ENCODE results near the gene MALT1.

Gene MALT1

DNA sequence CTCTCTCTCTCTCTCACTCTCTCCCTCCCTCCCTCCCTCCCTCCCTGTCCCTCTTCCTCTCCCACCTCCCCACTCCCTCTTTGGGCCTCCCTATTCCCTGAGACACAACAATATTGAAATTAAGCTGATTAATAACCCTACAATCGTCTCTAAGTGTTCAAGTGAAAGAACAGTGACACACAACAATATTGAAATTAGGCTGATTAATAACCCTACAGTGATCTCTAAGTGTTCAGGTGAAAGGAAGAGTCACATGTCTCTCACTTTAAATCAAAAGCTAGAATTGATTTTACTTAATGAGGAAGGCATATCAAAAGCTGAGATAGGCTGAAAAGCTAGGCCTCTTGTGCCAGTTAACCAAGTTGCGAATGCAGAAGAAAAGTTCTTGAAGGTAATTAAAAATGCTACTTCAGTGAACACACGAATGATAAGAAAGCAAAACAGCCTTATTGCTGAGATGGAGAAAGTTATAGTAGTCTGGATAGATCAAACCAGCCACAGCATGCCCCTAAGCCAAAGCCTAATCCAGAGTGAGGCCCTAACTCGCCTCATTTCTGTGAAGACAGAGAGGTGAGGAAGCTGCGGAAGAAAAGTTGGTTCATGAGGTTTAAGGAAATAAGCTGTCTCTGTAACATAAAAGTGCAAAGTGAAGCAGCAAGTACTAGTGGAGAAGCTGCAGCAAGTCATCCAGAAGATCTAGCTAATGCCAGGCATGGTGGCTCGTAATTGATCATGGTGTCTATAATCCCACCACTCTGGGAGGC is 21.3 kb downstream of the MALT1 start:
- DNase-seq = no peak

GRCh38 chr18:58694221-58694620 is 23.0 kb downstream of the MALT1 start:
- DNase-seq = no peak

GRCh38 chr18:58694720-58695468 is 23.6 kb downstream of the MALT1 start:
- DNase-seq = no peak

DNA sequence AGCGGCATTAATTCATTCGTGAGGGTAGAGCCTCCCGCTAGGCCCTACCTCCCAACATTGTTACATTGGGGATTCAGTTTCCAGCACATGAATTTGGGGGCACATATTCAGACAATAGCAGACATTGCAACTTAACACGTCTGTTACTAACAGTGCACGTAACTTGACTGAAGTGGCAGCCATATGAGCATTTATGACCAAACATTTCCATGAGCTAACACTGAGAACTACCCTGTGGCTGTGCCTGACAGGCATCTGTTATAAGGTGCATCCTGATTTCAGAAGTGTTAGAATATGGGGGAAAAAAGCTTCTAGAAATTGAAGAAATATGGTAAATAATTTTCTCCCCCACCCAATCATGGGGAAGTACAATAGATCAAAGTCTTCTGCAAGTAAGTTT is 24.5 kb downstream of the MALT1 start:
- DNase-seq = no peak

DNA sequence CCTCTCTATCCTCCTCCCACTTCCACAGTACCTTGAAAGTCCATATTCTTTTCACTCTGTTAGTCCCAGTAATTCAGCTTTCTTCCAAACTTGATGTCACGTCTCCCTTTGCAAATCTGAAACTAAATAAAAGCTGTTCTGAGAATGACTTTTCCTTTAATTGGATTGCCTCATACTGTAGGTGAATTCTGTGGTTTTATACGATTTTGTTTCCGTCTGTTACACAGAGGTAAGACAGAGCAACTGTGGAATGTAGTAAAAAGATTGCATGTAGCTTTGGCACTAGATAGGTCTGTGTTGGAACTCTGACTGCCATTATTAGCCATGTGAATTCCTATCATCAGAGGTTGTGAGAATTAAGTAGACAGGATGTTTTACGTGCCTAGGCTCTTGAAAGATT is 25.9 kb downstream of the MALT1 start:
- DNase-seq = no peak

DNA sequence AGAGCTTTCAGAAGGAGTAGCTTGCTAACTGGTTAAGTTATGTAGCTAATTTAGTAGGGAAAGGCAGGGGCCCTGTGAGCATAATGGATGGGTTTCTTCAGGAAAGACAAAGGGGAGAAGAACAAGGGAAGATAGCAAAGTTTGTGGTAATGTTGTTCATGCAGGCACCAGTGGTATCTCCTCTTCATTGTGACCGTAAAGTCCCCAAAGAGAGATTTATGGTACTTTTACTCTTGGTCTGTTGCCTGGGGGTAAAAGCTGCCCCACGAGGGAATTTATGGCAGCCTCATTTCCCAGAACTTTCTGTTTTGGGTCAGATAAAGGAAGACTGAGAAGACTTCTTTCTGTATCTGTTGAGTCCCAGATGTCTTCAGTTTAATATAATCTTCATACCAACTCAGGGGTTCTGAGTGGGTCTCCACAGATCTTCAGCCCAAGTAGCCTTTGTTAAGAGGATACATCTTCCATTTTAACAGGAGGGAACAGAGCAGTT is 27.5 kb downstream of the MALT1 start:
- no peak for DNase-seq

GRCh38 chr18:58699551-58699950 is 28.3 kb downstream of the MALT1 start:
- no peak for DNase-seq

GRCh38 chr18:58700209-58700608 is 28.9 kb downstream of the MALT1 start:
- DNase-seq = no peak

DNA sequence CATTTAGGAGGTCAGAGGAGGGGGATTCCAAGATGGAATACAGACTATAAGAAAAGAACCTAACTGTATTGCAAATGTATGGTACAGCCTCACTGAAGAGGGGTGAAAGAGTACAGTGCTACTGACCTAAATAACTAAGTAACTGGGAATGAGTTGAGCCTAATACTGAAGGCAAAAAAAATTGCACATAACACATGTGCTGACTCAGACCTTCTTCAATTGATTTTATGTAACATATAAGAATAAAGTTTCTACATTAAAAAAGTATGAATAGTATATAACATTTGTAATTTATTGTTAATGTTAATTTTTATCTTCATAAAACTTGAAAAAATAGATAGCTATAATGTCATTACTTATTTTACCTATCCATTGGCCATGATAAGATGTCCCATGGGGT is 41.7 kb downstream of the MALT1 start:
- DNase-seq = no peak

GRCh38 chr18:58714259-58714658 is 43.0 kb downstream of the MALT1 start:
- DNase-seq = no peak

GRCh38 chr18:58714821-58715220 is 43.6 kb downstream of the MALT1 start:
- no peak for DNase-seq

DNA sequence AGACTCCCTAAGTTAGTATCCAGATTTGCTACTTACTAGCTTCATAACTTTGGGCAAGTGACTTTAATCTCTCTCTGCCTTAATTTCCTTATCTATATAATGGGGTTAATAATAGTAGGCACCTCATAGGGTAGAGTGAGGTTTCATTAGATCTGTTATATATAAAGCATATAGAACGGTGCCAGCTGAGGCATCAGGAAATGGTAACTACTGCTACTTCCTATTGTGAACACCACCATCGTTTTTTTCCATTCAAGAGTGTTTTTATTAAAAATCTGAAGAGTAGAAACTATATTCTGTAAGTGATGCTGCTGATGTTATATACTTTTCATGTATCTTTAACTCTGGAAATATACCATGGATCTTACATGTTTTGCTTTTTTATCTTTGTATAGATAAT is 44.3 kb downstream of the MALT1 start:
- no peak for DNase-seq

DNA sequence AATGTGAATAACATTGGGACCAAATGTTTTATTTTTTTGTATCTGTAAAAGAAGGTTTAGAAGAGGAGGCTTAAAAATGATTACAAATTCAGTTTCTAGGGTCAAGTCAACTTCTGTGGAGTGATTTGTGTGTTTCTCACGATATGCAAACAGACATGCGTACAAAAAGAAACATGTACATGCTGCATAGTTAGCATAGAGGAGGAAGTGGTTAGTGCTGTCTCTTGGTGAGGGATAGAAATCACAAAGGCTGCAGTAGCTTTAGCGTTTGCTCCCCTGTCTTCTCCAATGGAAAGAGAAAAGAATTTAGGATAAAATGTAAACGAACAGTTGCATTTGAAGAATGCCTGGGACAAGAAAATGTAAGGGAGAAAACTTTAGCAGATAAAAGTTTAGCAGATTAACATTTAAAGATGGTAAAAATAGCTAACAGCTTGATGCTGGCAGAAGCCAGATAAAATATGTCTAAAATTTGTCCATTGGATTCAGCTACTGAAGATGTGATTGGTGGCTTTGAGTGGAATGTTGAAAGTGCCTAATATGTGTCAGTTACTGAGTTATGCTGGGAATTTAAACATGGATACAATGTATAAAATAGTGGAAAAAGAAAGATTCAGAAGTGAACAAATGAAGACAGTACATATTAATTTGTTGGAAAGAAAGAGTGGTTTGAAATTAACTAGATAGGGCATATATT is 44.9 kb downstream of the MALT1 start:
- DNase-seq = no peak

DNA sequence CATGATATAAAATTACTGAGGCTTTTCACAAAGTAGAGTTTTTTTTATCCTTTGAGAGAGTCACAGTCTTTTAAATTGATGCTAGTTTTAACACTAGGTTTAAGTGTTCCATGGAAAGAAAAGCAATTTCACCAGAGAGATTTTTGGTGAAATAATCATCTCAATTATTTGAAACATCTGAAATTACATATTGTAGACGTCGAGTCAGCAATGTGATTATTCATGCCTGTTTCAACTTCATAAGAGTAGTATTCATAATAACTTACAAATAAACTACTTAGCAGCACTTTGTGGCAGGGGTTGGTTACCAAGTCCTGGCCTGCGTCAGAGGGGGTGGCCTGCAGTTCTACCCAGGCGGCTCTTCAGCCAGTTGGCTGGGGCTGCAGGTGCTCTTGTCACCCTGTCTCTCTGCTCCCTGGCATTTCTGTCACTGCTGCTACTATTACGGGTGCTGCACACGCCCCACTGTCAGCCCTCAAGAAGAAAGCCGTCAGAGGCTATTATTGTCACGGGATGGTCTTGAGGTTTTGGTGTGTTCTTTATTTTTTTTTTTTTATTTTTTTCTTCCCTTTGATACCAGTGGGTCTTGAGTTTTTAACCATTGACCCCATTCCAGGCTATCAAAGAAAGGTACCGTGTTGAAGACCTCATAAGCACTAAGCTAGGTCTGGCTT is 50.4 kb downstream of the MALT1 start:
- DNase-seq = no peak

- DNase-seq = no peak
These were observed 52.7 kb downstream of the MALT1 start for GRCh38 chr18:58723810-58724602.

DNA sequence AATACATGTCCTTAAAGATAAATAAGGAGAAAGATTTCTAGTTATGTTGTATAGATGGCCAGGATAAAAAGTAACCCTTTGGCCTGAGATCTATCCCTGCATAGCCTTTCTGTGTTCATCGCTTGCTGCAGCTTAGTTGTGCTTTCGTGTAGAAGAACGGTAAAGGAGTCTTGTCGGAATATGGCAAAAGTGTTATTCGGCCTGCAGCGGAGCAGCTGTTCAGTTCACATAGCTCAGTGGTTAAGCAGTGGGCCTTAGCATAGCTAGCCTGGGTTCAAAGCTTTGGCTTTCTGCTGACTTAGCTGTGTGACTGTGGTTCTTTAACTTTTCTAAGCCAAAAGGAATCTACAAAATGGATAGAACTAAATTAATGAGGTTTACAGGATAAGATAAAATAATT is 55.4 kb downstream of the MALT1 start:
- DNase-seq = no peak

DNA sequence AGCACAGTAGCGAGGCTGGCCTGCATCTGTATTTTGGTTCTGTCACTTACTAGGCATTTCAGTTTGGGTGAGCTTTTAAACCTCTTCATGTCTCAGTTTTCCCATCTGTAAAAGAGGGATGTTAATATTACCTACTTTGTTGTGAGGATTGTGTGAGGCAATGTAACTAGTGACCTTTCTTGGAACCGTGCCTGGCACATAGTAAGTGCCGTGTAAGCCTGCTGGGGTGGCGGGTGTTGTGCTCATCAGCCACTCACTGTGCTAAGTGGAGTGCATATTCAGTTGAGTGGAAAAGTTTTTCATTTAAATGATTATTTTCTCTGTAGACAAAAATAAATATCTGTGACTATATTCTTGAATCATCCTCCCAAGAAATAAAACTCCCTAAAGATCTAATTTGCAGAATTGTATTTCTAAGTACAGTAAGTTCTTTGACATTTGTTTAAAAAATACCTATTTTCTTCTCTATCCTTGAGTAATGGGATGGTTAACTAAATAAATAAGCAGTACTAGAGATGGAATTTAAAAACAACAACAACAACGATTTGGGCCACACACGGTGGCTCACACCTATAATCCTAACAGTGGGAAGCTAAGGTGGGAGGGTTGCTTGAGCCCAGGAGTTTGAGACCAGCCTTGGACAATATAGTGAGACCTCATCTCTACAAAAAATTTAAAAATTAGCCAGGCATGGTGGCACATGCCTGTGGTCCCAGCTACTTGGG is 56.7 kb downstream of the MALT1 start:
- DNase-seq = no peak

- DNase-seq = no peak
These were observed 57.5 kb downstream of the MALT1 start for GRCh38 chr18:58728719-58729118.

- no peak for DNase-seq
These were observed 59.4 kb downstream of the MALT1 start for GRCh38 chr18:58730618-58731017.

DNA sequence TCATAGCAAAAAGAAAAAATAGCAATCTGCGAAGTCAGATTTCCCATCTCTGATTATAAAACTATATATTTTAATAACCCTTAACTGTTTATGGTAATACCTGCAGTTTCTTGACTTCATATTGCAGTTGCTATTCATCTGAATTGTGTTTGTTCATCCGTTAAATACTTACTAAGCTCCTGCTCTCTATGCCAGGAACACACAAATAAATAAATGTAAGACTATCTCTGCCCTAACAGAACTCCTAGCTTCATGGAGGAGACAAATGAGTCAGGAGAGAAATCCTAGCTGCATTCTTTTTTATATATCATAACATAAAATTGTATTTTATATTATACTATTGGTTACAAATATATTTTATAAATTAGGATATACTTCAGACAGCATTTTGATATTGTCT is 61.2 kb downstream of the MALT1 start:
- no peak for DNase-seq

GRCh38 chr18:58733866-58734265 is 62.6 kb downstream of the MALT1 start:
- DNase-seq = no peak

DNA sequence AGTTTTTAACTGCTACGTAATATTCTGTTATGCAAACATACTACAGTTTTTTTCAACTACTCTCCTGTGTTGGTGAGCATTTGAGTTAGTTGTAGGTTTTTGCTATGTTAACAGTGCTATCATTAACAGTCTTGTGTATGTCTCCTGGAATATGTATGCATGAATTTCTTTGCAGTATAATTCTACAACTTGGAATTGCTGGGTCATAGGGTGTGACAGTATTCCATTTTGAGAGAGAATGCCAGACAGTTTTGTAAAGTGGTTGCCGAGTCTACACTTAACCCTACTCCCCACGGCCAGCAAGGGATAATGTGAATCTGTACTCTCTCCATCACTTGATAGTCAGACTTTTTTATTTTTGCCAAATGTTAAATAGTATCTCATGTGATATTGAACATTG is 67.1 kb downstream of the MALT1 start:
- DNase-seq = no peak

All from CD4-positive, alpha-beta T cell treated with Interleukin-15 for 1 hour (primary cell).